GM21737 (cell line): ENCODE results near the gene SCAF1.
A peak's percentile ranks its signal among the peaks of the same experiment; 100 is the strongest.

Experiments used
- ATAC-seq: cut with Tn5 transposase; IDR thresholded peaks from one replicate; pipeline ENCODE4 v1.9.1; 2021; ENCODE audit warnings: mild to moderate bottlenecking, moderate library complexity; ENCODE audit not compliant: unreplicated experiment

SCAF1 gene

GRCh38 chr19:49645592-49645991 lies 3.6 kb downstream of the SCAF1 start:
- no peak for ATAC-seq

- ATAC-seq: no peak
Measured at GRCh38 chr19:49645995-49646394, 4.0 kb downstream of the SCAF1 start.

GRCh38 chr19:49646586-49646985 lies 4.6 kb downstream of the SCAF1 start:
- no peak for ATAC-seq

GRCh38 chr19:49651029-49651819 lies 9.2 kb downstream of the SCAF1 start:
- ATAC-seq: no peak

- no peak for ATAC-seq
Measured at GRCh38 chr19:49651820-49652550, 10.0 kb downstream of the SCAF1 start.

- no peak for ATAC-seq
Measured at GRCh38 chr19:49652551-49653465, 10.8 kb downstream of the SCAF1 start.

GRCh38 chr19:49653466-49653806 lies 11.4 kb downstream of the SCAF1 start:
- ATAC-seq: no peak

GRCh38 chr19:49654581-49654980 lies 12.6 kb downstream of the SCAF1 start:
- no peak for ATAC-seq

- no peak for ATAC-seq
Measured at GRCh38 chr19:49655570-49656455, 13.8 kb downstream of the SCAF1 start.

- no peak for ATAC-seq
Measured at GRCh38 chr19:49656456-49657109, 14.6 kb downstream of the SCAF1 start.

- ATAC-seq: no peak
Measured at GRCh38 chr19:49657493-49658138, 15.6 kb downstream of the SCAF1 start.

- ATAC-seq: no peak
Measured at GRCh38 chr19:49658139-49658517, 16.1 kb downstream of the SCAF1 start.

- no peak for ATAC-seq
Measured at GRCh38 chr19:49658566-49659442, 16.8 kb downstream of the SCAF1 start.

- no peak for ATAC-seq
Measured at GRCh38 chr19:49660338-49660961, 18.4 kb downstream of the SCAF1 start.

- ATAC-seq: no peak
Measured at GRCh38 chr19:49662011-49662410, 20.0 kb downstream of the SCAF1 start.

- ATAC-seq: no peak
Measured at GRCh38 chr19:49663224-49663623, 21.2 kb downstream of the SCAF1 start.

GRCh38 chr19:49664171-49665035 lies 22.4 kb downstream of the SCAF1 start:
- ATAC-seq: peak; percentile 41
